CD1c-positive myeloid dendritic cell (primary cell): ENCODE measurements around the gene YIPF4.
"Not testable (repeated sequence)": the region's sequence is repeated elsewhere in the genome, so short reads cannot be mapped to it uniquely, and the experiment has no call there.

ENCODE experiments used
- DNase-seq: peaks from one replicate; pipeline ENCODE4 v3.0.0-alpha.2; 2016; ENCODE audit errors: extremely low spot score

Gene YIPF4

DNA sequence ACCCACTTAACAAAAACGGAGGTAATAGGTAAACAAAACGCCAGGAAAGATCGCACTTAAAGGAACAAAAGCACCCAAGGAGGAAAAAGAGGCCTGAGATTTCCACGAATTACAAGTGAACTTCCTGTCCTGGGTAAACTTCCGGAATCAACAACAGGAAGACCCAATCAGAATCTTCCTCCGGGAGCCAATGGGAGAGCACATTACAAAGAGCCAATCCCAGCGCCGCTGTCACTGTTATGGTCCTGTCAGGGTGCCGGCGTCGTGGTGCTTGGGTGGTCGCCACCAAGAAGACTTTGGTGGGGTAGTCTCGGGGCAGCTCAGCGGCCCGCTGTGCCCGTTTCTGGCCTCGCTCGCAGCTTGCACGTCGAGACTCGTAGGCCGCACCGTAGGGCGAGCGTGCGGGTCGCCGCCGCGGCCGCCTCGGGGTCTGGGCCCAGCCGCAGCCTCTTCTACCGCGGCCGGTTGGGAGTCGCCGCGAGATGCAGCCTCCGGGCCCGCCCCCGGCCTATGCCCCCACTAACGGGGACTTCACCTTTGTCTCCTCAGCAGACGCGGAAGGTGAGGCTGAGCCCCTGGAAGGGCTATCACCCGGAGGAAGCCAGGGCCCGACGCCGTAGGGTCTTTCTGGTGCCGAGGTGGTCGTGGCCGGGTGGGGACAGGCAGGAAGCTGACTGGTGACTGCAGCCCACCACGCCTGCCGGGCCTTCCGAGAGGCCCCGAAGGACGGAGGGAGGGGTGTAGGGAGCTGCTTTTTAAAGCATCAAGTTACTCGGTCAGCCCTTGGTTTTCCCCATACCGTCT, at the start of gene YIPF4:
Gene YIPF4 (plus strand): TSS at position 231 of the 804 bp plus-strand sequence. CDS start 252 bp downstream, at position 483.
- DNase-seq, result peak; percentile 95

DNA sequence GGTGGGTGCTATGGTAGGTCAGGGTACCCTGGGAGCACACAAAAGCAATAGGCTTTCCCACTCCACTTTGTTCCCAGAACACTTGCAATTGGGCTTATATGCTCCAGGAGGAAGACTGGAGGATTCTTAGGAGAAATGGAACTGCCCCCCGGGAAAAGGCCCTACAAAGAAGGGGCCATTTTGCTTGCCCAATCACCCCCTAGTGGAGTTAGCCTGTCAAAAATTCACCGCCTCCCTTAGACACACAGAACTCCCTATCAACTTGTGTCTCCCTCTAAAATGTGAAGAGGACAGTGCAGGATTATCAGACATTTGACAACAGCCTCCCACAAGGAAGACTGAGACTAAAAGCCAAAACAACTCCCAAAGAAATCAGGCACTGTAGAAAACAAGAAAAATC, 49.5 kb upstream of the YIPF4 start:
- DNase-seq, result no peak

DNA sequence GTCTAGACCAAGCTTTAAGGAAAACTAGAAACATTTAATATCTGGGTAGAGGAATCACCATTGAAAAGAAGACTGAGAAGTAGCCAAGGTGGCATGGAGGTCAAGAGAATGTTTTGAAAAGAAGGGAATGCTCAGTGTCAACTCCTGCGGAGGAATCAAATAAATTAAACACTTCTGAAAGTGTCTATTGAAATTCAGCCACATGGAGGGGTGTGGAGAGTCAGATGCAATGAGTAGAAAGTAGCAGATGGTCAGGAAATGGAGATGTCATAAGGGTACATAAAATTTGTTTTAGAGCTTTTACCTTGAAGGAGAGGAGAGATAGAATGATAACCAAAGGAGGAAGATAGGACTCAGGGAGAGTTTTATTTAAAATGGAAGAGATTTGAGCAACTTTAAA, 48.1 kb upstream of the YIPF4 start:
- DNase-seq, result no peak

DNA sequence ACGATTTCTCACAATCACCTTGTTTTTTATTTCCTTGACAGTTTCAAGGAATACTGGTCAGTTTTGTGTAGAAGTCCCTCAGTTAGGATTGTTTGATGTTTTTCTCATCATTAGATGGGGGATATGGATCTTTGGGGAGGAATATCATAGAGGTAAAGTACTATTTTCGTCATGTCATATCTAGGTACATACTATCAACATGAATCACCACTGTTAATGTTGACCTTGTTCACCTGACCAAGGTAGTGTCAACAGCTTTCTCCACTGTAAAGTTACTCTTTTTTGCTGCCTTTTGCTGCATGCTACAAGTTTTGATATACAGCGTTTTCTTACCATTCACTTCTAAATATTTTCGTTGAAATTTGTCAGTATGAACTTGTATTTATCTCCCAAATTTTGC, 45.7 kb upstream of the YIPF4 start:
- no peak for DNase-seq

DNA sequence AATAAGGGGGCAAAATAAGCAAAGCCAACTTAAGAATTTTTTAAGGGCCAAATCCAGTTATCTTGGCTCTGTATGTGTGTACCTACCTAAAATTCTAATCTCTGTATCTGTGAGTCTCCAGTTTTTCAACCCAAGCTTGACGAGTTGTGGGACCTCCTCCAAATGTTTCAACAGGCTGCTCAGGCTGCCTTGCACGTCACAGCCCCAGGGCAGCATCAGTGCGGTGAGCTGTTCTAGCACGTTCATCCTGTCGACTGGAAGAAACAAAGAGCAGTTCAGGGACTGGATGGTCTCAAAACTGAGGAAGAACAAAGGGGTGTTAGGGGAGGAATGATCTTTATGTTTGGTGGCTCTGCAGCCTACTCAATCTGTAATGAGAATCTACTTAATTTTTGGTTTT, 42.4 kb upstream of the YIPF4 start:
- no peak for DNase-seq

DNA sequence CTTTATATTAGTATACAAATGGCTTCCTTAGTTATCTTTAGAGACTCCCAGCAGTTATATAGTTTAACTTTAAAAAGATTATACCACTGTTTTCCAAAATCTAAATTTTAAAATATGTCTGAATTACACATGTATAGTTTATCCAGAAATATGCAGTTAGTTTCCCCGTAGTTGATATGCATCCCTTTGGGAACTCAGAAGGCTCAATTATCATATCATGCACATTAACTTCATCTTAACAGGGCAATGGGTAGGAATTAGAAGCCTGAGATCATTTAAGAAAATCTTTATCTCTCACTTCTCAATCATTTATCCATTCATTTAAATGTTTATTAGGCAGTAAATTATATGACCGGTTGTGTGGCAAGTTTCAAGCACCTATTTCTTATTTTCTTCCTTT, 40.2 kb upstream of the YIPF4 start:
- DNase-seq, result no peak

DNA sequence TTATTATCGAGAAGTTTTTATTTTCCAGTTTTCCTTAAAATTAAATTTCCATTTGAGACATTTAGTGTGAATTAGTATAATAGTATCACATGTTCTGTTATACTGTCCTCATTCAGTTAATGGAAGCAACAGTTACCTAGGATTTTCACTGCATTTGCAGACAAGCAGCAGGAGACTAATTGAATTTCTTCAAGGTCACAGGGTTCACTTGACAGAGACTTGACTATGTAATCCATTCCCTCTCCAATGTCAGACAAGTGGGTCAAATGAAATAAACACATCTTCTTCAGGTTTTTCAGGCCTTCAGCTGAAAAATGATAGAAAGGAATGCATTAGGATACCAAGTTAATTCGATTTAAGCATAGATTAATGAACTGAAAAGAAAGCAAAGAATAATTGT, 39.7 kb upstream of the YIPF4 start:
- DNase-seq, result no peak

DNA sequence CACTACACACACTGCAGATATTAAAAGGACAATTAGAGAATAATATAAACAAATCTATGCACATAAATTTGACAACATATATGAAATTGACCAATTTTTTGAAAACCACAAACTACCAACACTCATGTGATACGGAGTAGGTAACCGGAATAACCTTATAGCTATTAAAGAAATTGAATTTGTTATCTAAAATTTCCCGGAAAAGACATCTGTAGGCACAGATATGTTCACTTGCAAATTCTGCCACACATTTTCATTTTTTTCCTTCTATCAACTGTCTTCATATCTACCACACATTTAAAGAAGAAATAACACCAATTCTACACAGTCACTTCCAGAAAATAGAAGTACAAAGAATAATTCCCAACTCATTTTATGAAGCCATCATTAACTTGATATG, 35.4 kb upstream of the YIPF4 start:
- no peak for DNase-seq

DNA sequence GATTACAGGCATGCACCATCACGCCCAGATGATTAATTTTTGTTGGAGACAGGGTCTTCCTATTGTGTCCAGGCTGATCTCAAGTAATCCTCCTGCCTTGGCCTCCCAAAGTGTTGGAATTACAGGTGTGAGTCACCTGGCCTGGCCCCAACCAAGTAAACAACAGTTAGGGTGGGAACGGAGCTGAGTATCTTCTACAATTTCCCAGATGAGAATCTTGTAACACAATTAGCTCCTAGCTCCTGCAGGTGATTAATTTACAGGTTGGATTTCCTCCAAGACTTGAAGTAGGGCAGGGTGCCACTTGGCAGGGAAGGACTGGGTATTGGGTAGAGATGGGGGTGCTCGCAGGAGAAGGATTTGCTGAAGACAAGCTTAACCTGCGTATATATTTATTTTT, 30.8 kb upstream of the YIPF4 start:
- no peak for DNase-seq

DNA sequence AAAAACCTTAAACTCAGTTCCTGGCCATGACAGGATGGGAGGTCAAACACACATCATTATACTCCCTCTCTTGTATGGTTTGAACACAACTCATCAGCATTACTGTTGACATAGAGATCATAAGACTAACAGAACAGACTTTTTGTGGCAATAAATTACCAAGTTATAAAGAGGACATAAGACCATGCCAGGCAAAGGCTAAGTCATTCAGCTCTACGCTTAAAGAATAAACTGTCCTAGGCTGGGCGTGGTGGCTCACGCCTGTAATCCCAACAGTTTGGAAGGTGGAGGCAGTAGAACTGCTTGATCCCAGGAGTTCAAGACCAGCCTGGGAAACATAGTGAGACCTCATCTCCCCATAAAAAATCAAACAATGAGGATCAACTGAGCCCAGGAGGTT, 29.4 kb upstream of the YIPF4 start:
- DNase-seq, result no peak

DNA sequence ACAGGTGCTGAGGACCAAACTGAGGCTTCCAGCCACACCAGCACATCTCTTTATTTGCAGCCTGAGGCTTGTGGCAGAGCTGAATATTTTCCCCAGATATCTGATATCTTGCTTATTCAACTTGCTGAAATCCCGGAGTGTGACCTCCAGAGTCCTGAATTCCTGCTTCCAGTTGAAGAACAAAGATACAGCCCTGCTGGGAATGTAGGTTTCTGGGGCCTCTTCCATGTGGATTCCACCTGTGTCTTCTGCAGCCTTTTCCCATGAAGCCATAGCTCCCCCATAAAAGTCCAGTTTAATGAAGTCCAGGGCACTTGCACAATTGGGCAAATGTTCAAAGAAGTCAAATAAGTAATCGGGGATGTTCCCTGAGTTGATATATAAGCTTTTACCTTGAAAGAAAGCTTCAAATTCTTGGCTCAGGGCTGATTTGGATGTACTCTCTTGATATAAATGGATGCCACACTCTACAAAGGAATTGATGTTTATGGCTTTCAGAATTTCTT, 27.9 kb upstream of the YIPF4 start:
- DNase-seq, result no peak

DNA sequence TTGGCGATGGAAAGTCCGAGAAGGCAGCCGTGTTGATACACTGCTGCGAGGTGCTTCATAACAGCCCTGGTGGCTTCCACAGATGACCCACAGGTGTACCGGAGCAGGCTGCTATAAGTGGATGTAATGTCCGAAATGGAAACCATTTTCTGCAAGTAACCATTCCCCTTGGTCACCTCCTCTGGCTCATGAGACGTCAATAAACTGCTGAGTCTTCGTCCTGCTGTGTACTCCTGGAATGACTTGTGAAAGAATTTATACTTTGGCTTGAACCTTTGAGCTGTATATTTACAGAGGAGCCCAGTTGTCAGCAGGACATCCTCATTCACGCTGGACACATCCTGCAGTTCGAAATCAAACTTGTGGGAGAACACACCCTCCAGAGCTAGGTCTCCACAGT, 27.4 kb upstream of the YIPF4 start:
- no peak for DNase-seq

DNA sequence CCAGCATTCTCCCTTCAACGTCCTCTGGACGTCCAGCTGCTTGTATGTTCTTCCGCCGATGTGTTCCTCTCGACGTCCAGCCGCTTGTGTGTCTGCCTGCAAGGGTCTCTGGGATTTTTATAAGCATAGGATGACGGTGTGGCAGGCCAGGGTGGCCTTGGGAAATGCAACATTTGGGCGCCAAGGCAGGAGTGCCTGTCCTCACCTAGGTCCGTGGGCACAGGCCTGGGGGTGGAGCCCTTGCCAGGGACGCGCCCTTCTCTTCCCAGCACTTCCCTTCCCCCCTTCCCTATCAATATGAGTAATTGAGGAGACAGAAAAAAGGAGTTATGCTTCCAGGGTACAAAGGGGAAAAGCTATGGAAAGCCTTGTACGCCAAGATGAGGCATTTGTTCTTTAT, 19.5 kb upstream of the YIPF4 start:
- DNase-seq, result no peak

DNA sequence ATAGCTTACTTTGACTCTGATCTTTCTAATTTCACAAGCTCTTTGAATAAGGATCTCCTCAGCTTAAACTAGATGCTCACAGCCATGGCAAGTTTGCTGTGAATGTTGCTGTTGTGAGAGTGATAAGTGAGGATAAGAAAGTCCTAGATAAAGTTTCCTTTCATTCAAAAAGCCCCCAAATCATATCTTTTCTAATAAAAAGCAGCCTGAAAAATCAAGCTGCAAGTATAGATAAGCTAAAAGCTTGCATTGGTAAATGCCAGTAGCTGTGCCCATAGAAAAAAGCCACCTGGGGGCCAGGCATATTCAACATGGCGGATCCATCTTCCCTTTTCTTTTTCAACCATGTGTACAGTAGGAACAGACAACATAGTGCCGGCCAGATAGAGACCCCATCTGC, 17.3 kb upstream of the YIPF4 start:
- no peak for DNase-seq

DNA sequence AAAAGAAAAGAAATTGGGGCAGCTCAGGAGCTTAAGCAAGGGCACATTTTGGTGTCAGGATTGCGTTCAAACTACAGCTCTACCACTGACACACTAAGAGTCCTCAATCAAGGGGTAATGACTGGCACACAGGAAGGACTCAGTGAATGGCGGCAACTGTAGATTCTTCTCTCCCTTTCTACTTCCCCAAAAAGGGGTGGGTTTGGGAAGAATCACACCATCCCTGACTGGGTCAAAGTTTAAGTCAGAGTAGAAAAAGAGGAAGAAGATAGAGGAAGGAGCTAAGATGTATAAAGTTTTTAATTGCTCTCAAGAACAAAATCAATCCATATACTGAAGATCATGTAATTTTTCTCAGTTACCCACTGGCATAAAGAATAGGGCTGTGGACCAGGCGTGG, 15.6 kb upstream of the YIPF4 start:
- DNase-seq, result peak; percentile 88

DNA sequence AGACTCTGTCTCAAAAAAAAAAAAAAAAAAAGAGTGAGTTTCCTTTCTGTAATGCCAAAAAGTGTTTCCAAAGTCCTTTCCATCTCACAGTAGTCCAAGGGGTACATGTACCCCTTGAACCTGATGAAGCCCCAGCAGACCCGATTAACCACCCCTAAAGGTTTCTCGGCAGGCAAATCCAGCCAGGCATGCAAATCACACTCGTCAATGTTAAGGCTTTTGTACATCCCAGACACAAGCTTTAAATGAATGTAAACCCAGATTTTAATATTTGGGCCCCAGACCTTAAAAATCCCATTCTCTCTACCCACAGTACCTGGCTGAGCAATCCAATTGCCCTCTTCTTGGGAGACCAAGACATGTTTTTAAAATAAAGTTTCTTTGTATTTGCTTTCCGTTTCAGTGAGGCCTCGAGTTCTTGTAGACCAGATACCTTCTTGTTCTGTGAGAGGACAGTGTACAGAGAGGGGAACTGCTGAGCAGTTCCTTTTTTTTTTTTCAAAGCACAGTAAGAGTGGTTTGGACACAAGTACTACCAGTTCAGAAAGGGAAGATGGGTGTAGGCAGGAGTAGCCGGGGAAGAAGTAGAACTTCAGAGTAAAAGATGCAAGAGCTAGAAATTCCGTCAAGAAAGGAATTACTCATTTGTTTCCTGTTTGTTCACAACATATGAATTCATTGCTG, 13.1 kb upstream of the YIPF4 start, which contains the start of gene NLRC4:
Gene NLRC4 (minus strand): TSS at position 465 of the 684 bp plus-strand sequence. CDS start 8,111 bp downstream, outside the sequence.
- DNase-seq, result peak; percentile 87

DNA sequence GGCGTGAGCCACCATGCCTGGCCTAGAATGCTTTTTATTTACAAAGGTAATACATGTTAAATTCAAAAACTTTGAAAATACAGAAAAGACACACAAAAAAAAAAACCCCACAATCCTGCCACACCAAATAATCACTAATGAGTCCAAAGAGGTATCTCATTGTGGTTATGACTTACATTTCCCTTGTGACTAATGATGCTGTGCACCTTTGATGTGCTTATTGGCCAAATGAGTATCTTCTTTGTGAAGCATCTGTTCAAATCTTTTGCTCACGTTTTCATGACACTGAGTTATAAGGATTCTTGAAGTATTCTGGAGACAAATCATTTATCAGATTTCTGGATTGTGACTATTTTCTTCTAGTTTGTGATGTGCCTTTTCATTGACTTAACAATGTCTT, 6.6 kb upstream of the YIPF4 start:
- DNase-seq, result no peak

DNA sequence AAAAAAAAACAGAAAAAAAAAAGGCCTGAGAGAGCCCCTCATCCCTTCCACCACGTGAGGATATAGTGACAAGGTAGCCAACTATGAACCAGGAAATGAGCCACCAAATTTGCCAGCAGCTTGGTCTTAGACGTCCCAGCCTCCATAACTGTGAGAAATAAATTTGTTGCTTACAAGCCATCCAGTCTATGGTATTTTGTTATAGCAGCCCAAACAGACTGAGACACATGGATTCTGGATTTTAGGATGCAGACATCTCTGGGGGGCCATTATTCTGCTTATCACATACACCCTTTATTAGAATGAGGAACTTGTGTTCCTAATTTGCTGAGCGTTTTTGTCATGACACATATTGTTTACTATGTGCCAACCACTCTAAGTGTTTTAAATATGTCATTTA, 5.4 kb upstream of the YIPF4 start:
- no peak for DNase-seq

DNA sequence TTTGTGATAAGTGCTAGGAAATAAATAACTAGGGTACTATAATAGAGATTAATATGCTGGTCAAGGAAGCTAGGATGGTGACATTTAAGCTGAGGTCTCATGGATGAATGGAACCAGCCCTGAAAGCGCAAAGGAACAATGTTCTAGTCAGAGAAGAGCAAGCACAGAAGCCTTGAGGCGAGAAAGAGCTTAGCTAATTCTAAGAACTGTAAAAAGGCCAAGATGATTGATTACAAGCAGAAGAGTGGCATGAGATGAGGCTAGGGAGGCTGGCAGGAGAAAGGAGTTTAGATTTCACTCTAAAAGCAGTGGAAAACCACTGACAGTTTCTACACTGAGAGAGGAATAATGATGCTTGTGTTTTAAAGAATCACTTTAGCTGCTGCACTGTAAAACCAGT, 3.4 kb upstream of the YIPF4 start:
- DNase-seq, result no peak

DNA sequence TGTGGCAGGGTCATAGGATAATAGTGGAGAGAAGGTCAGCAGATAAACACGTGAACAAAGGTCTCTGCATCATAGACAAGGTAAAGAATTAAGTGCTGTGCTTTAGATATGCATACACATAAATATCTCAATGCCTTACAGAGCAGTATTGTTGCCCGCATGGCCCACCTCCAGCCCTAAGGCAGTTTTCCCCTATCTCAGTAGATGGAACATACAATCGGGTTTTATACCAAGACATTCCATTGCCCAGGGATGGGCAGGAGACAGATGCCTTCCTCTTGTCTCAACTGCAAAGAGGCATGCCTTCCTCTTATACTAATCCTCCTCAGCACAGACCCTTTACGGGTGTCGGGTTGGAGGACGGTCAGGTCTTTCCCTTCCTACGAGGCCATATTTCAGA, 1.9 kb upstream of the YIPF4 start:
- not testable (repeated sequence) for DNase-seq

DNA sequence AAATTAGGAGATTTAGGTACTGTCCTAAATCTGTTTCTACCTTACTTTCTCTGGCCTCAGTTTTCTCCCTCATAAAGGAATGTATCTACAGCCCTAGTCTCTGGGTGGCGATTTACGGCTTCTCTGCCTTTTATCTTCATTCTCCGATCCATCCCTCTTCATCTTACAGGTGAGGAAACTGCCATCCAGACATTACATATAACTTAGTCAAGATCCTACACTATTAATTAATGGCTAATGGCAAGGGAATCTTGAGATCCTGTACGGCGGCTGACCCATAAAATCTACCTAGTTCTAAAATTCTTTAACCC, 386 bp upstream of the YIPF4 start:
- no peak for DNase-seq

DNA sequence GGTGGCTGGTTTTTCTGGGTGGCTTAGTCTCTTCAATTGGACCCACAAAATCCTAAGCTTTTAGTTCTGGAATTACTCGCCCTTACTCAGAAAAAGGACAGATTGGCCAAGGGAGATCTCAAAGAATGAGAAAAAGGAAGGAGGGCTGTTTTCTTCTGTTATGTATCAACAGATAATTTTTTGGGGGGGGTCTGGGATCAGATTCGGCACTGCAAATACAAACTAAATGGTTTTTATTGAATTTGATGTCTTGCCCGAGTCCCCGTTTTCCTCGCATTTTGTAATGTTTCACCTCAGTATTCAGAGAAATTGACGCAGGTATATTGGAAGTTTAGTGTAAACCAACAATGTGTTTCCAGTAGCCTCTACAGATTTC, 762 bp downstream of the YIPF4 start:
- DNase-seq, result peak; percentile 15

DNA sequence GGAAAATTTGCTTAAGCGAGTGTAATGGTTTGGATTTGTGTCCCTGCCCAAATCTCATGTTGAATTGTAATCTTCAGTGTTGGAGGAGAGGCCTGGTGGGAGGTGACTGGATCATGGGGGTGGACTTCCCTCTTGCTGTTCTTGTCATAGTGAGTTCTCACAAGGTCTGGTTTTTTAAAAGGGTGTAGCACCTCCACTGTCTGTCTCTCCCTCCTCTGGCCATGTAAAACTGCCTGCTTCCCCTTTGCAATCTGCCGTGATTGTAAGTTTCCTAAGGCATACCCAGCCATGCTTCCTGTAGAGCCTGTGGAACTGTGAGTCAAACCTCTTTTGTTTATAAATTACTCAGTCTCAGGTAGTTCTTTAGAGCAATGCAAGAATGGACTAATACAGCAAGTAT, 6.6 kb downstream of the YIPF4 start:
- DNase-seq, result peak; percentile 76
